K562 (cell line): ENCODE measurements around the gene ACAP3. TPM values are rescaled to one million over a fixed set of nuclear protein-coding genes. Genes with fewer than 3 reads are reported as not detected.

Experiments used
- ATAC-seq: fragments of 200-7000 bp; cut with Tn5 transposase; 3 replicates; pipeline ENCODE4 v1.9.1; 2020; ENCODE audit warnings: moderate library complexity
- BruUV-seq: library from RNA; stranded (reverse); fragments of 400-500 nt; replicated peaks from 2 replicates; lab custom pipeline; 2021; lab: Mats Ljungman, UMichigan
- CTCF ChIA-PET: fragments of 300-600 bp; formaldehyde crosslinking; extraction: SDS; loops from one replicate; lab custom pipeline; 2021; ENCODE audit warnings: low intra/inter-chr PET ratio; lab: Yijun Ruan, JAX
- POLR2A ChIA-PET: fragments of 300-600, 350-650 bp; sonication (Branson Sonifier 250); formaldehyde crosslinking; extraction: SDS; loops from one replicate; lab custom pipeline; 2021; ENCODE audit warnings: antibody characterized with exemption, inconsistent platforms; lab: Yijun Ruan, JAX
- DNase-seq, 4 experiments: peaks; one replicate each; pipeline versions ENCODE4 v3.0.0 to v3.0.0-alpha.2; 2011 to 2018; ENCODE audit warnings: low spot score in 3 of 4, mixed read lengths in 3 of 4; ENCODE audit errors: extremely low read depth in 1 of 4
- FAIRE-seq: peaks from 2 replicates; lab custom pipeline; 2011; peaks lifted over from hg19 to GRCh38; lab: Jason Lieb, UNC
- H2AFZ ChIP-seq: 2 replicates; pipeline ENCODE4 v1.6.0; 2011; ENCODE audit warnings: low read depth, low read length, control low read depth, inconsistent platforms
- H3K27ac ChIP-seq: fragments of 200-600 bp; 3 replicates; pipeline ENCODE4 v1.8.0; 2011; ENCODE audit warnings: low read depth, mild to moderate bottlenecking, control low read depth, inconsistent platforms, low read length, moderate library complexity, mixed read lengths; ENCODE audit errors: extremely low read depth
- H3K27me3 ChIP-seq, 2 experiments: fragments of 300-600 bp in 1 of 2; 2 replicates in 1 of 2; 3 replicates in 1 of 2; pipeline versions ENCODE4 v1.6.0 to v1.8.0; 2011; ENCODE audit warnings: inconsistent platforms in 2 of 2, low read length in 2 of 2, mild to moderate bottlenecking in 1 of 2, mixed read lengths in 1 of 2, moderate library complexity in 1 of 2; ENCODE audit not compliant: control insufficient read depth in 2 of 2, insufficient read depth in 2 of 2
- H3K36me3 ChIP-seq: fragments of 300-600 bp; 3 replicates; pipeline ENCODE4 v1.8.0; 2011; ENCODE audit warnings: mild to moderate bottlenecking, low read length, inconsistent platforms; ENCODE audit not compliant: control insufficient read depth, insufficient read depth
- H3K4me1 ChIP-seq, 2 experiments: fragments of 200-600 bp in 1 of 2; replicated peaks in 1 of 2; 2 replicates in 1 of 2; 3 replicates in 1 of 2; pipeline versions ENCODE4 v1.5.1 to v1.8.0; 2011; ENCODE audit warnings: inconsistent platforms in 2 of 2, low read length in 2 of 2, mild to moderate bottlenecking in 1 of 2, mixed read lengths in 1 of 2, moderate library complexity in 1 of 2; ENCODE audit not compliant: control insufficient read depth in 2 of 2, insufficient read depth in 2 of 2
- H3K4me2 ChIP-seq: 2 replicates; pipeline ENCODE4 v1.6.1; 2011; ENCODE audit warnings: low read length, control low read depth, inconsistent platforms, mixed read lengths; ENCODE audit not compliant: insufficient read depth
- H3K4me3 ChIP-seq: fragments of 200-600 bp; sonication (generic), shearing (Covaris generic); 2 replicates; pipeline ENCODE4 v1.5.1; 2016; ENCODE audit warnings: control low read depth, inconsistent platforms
- H3K79me2 ChIP-seq: fragments of 200-600 bp; 3 replicates; pipeline ENCODE4 v1.8.0; 2011; ENCODE audit warnings: low read length, inconsistent platforms; ENCODE audit not compliant: control insufficient read depth, insufficient read depth
- H3K9ac ChIP-seq, 2 experiments: 2 replicates each; pipeline versions ENCODE4 v1.6.0 to v1.6.1; 2011; ENCODE audit warnings: low read depth in 2 of 2, low read length in 2 of 2, control low read depth in 1 of 2, inconsistent platforms in 1 of 2, mild to moderate bottlenecking in 1 of 2, mixed read lengths in 1 of 2; ENCODE audit not compliant: insufficient read depth in 1 of 2
- H3K9me1 ChIP-seq: one replicate; pipeline ENCODE4 v1.6.0; 2011; ENCODE audit warnings: inconsistent platforms, mild to moderate bottlenecking, low read length, moderate library complexity; ENCODE audit not compliant: control insufficient read depth, insufficient read depth
- H3K9me3 ChIP-seq: replicated peaks from 2 replicates; pipeline ENCODE4 v1.5.1; 2011; ENCODE audit warnings: low read depth, low read length, inconsistent platforms; ENCODE audit not compliant: control insufficient read depth, insufficient read depth
- H4K20me1 ChIP-seq: replicated peaks from 2 replicates; pipeline ENCODE4 v1.6.1; 2011; ENCODE audit warnings: low read length, inconsistent platforms, mixed read lengths; ENCODE audit not compliant: control insufficient read depth, insufficient read depth
- ARID4B ChIP-seq: sonication (generic); formaldehyde crosslinking; IDR thresholded peaks from 2 replicates; pipeline ENCODE4 v1.8.0; 2022; ENCODE audit warnings: mild to moderate bottlenecking, missing genetic modification reagents
- CBX1 ChIP-seq: sonication (generic); IDR thresholded peaks from 2 replicates; pipeline ENCODE4 v1.6.1; 2016; ENCODE audit warnings: antibody characterized with exemption, low read depth, mild to moderate bottlenecking
- CEBPG ChIP-seq, 3 experiments: fragments of 200-800 bp in 1 of 3; sonication (Bioruptor generic) in 1 of 3; sonication (generic) in 1 of 3; formaldehyde crosslinking in 1 of 3; IDR thresholded peaks in 2 of 3; conservative IDR thresholded peaks in 1 of 3; 2 replicates each; pipeline versions ENCODE4 v1.6.1 to v1.8.0; 2016 to 2022; ENCODE audit warnings: missing compliant biosample characterization in 2 of 3, missing genetic modification characterization in 2 of 3, mild to moderate bottlenecking in 1 of 3, missing genetic modification reagents in 1 of 3
- E2F4 ChIP-seq: sonication (generic); formaldehyde crosslinking; IDR thresholded peaks from 2 replicates; pipeline ENCODE4 v1.8.0; 2022; ENCODE audit warnings: mild to moderate bottlenecking, low read depth, missing genetic modification reagents
- E2F6 ChIP-seq, 2 experiments: IDR thresholded peaks; 2 replicates each; pipeline ENCODE4 v1.6.1; 2011; ENCODE audit warnings: borderline replicate concordance in 1 of 2, control low read depth in 1 of 2, low read depth in 1 of 2, low read length in 1 of 2, mild to moderate bottlenecking in 1 of 2, mixed read lengths in 1 of 2, moderate library complexity in 1 of 2; ENCODE audit not compliant: insufficient read depth in 1 of 2, insufficient read length in 1 of 2, poor library complexity in 1 of 2, severe bottlenecking in 1 of 2; ENCODE audit errors: extremely low read depth in 1 of 2
- MXI1 ChIP-seq: IDR thresholded peaks from 2 replicates; pipeline ENCODE4 v1.6.1; 2011; ENCODE audit warnings: low read depth, mild to moderate bottlenecking, improper control_type of control experiment, low read length
- PURB ChIP-seq: sonication (generic); formaldehyde crosslinking; IDR thresholded peaks from 2 replicates; pipeline ENCODE4 v1.9.0; 2021; ENCODE audit warnings: low read depth, mild to moderate bottlenecking, missing genetic modification reagents
- SIN3A ChIP-seq, 2 experiments: fragments of 150-350 bp in 1 of 2; IDR thresholded peaks; 2 replicates each; pipeline ENCODE4 v1.6.1; 2011 to 2016; ENCODE audit warnings: borderline replicate concordance in 2 of 2, low read depth in 2 of 2, low read length in 2 of 2, mild to moderate bottlenecking in 2 of 2, moderate library complexity in 2 of 2; ENCODE audit not compliant: control insufficient read depth in 1 of 2
- SIRT6 ChIP-seq: IDR thresholded peaks from one replicate; pipeline ENCODE4 v1.6.1; 2012; ENCODE audit warnings: low read depth, mild to moderate bottlenecking, control low read depth, inconsistent platforms, low read length, moderate library complexity
- USF1 ChIP-seq: sonication (generic); formaldehyde crosslinking; IDR thresholded peaks from 2 replicates; pipeline ENCODE4 v1.9.0; 2022; ENCODE audit warnings: mild to moderate bottlenecking, missing genetic modification reagents
- ZBTB7A ChIP-seq: IDR thresholded peaks from 2 replicates; pipeline ENCODE4 v1.6.1; 2011; ENCODE audit warnings: low read depth, mild to moderate bottlenecking, low read length, moderate library complexity, borderline replicate concordance; ENCODE audit not compliant: control insufficient read depth
- WGBS: fragments of 100-300 bp; shearing (Covaris generic); methylation state at CpG from one replicate; pipeline ENCODE4 v1.1.6; 2016; ENCODE audit warnings: low coverage, mixed read lengths; ENCODE audit not compliant: insufficient coverage; ENCODE audit errors: missing lambda C conversion rate; 5-methylcytosine and 5-hydroxymethylcytosine counted together
- in situ Hi-C: fragments of 300-500 bp; cut with MboI; formaldehyde crosslinking; loops from 4 replicates; pipeline ENCODE4 v1.15.0; 2018; ENCODE audit warnings: inconsistent platforms, mixed read lengths
- intact Hi-C: fragments of 100-400 bp; cut with micrococcal nuclease; formaldehyde crosslinking; loops from 2 replicates; pipeline ENCODE4 v1.14.2; 2022
- polyA plus RNA-seq, 8 experiments: library from polyadenylated mRNA; depleted of rRNA in 4 of 8; stranded (reverse) in 5 of 8; unstranded in 3 of 8; fragments of >200 nt; fragmentation: Nextera tagmentation in 2 of 8; fragmentation: Illumina TruSeq in 1 of 8; extraction: Ambion mirVana in 2 of 8; extraction: Trizol in 1 of 8; gene quantifications; 2 replicates each; pipeline versions ENCODE4 v1.2.1 to v1.2.3, GENCODE V29; 2011 to 2014; ENCODE audit warnings: inconsistent platforms in 1 of 8, missing spikeins in 1 of 8
- total RNA-seq, 7 experiments: library from RNA; depleted of rRNA in 6 of 7; stranded (reverse); fragments of >200 nt in 6 of 7; fragmentation: Illumina TruSeq in 2 of 7; extraction: Trizol in 2 of 7; gene quantifications; 2 replicates each; pipeline versions ENCODE4 v1.2.1 to v1.2.3, GENCODE V29; 2011 to 2021; ENCODE audit warnings: low replicate concordance in 1 of 7

The ACAP3 gene
- total and polyA plus RNA-seq, 9 of the 15 experiments (the other 6 are each of a cell fraction or from before 2014, with no cell fraction given): 0.01 to 49.0 (median 12.0) TPM

- peak overlapping the region; percentile 94 for H3K4me3 ChIP-seq
- CTCF ChIA-PET: no interaction called here
- H2AFZ ChIP-seq: peak overlapping the region; percentile 68
- TF ChIP-seq E2F4 (CRISPR knock-in tag) (peak; percentile 11; the same call in 1 of the 2 replicates), E2F6 (IDR thresholded peaks at IDR 0.05; ENCODE audit: borderline replicate concordance in 1 of 2, extremely low read depth in 1 of 2, insufficient read depth in 1 of 2, insufficient read length in 1 of 2, low read depth in 1 of 2, low read length in 1 of 2, poor library complexity in 1 of 2, severe bottlenecking in 1 of 2) (peak in 1 of 2 experiments; percentile 47), ARID4B (CRISPR knock-in tag) (peak; percentile 72; the same call in 1 of the 2 replicates), SIRT6 (peak; percentile 53), CBX1 (no peak), USF1 (CRISPR knock-in tag) (0 out of 2 replicates have a peak, but pooled peaks have one; percentile 23), CEBPG (CRISPR knock-in tag; IDR thresholded peaks at IDR 0.05) (peak; percentile 27; the same call in 1 of the 2 replicates), CEBPG (tag; conservative IDR thresholded peaks at IDR 0.05 in 1 of 2, IDR thresholded peaks at IDR 0.05 in 1 of 2) (no peak), MXI1 (no peak), ZBTB7A (peak; percentile 43; the same call in 1 of the 2 replicates), PURB (CRISPR knock-in tag) (no peak), SIN3A (IDR thresholded peaks at IDR 0.05; ENCODE audit: borderline replicate concordance in 2 of 2, control insufficient read depth in 1 of 2, low read depth in 2 of 2, low read length in 2 of 2) (peak; percentile 20 to 84; a peak in 1 of 4 replicates)
These were observed 1.1 kb upstream of the ACAP3 start for GRCh38 chr1:1308756-1309250.

More at GRCh38 chr1:1308756-1309250, 1.1 kb upstream of the ACAP3 start:
- H3K9ac ChIP-seq: peak overlapping the region; percentile 87 to 97
- ATAC-seq (peak; percentile 2), DNase-seq (peak in 2 of 4 experiments; percentile 56 to 61), FAIRE-seq (no peak)
- peak overlapping the region; percentile 96 for H3K27ac ChIP-seq
- peak overlapping the region; percentile 88 for H3K4me2 ChIP-seq
- peaks cover 23% of the 10 kb centered on the region for H4K20me1 ChIP-seq
- peaks cover 40 to 97% of the 10 kb centered on the region in 2 experiments for H3K4me1 ChIP-seq
- BruUV-seq: TSS peak; percentile 67
- peaks cover 5% of the 10 kb centered on the region for H3K9me1 ChIP-seq
- intact Hi-C loops (loop anchor here (2.0 to 10.0 kb wide), 3 partner anchors 16 to 916 kb away; partner anchors contain the start of genes AURKAIP1, CPTP, INTS11 and SKI), in situ Hi-C loops (no loop called here)
- POLR2A ChIA-PET: interaction anchor here (0.9 to 1.3 kb wide), 4 partner anchors 17 to 197 kb away, joined by 3 to 4 read pairs (median 3); no protein-coding TSS in a partner anchor
- WGBS: under 1% methylated on average over 43 of the region's 66 CpGs
- no peaks in the 10 kb centered on the region for H3K27me3 ChIP-seq
- H3K36me3 ChIP-seq: peaks cover 47% of the 10 kb centered on the region
- no peaks in the 10 kb centered on the region for H3K9me3 ChIP-seq
- peaks cover 54% of the 10 kb centered on the region for H3K79me2 ChIP-seq
